Measurements from ENCODE around the gene OPN5. TPM values are rescaled to one million over a fixed set of nuclear protein-coding genes. Genes with fewer than 3 reads are reported as not detected.
A peak's percentile ranks its signal among the peaks of the same experiment; 100 is the strongest.

Gene OPN5
- total RNA-seq, 1 experiment from 2014 or later: not detected

DNA sequence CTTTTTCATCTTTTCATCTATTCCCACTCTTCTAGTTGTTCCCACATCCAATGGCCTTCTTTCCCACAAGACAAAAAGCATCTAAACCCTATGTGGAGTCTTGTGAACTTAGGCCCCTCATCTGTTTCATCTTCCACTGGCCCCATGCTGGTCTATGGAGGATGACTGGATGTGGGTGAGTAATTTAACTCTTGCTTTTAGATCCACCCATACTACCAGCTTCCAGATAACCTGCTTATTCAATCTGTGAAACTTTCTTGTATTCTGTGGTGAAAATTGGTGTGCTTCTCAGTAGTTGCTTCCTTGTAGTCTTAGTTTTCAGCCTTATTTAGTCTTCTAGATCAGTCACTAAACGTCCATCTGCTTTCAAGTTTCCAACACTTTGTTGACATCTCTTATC, 64.9 kb downstream of the OPN5 start:
- no peaks in the 10 kb centered on the region for H3K9me3 ChIP-seq (ENCODE audit: low read length)
- no peak overlapping the region for H3K4me3 ChIP-seq (ENCODE audit: low read length)
- CTCF ChIA-PET: no interaction called here
- no peaks in the 10 kb centered on the region for H3K36me3 ChIP-seq (ENCODE audit: low read depth, low read length)
- ATAC-seq (no peak), DNase-seq (no peak)
- H3K79me2 ChIP-seq (ENCODE audit: low read length): no peaks in the 10 kb centered on the region
- no peak overlapping the region for H3K9ac ChIP-seq (ENCODE audit: low read length)
- H3K9me2 ChIP-seq (replicated peaks; ENCODE audit: low read length): no peaks in the 10 kb centered on the region
- H3K4me2 ChIP-seq (ENCODE audit: low read length): no peak overlapping the region
- H4K20me1 ChIP-seq (ENCODE audit: low read length): no peaks in the 10 kb centered on the region
- H3K27ac ChIP-seq (ENCODE audit: low read length): no peak overlapping the region
- peaks cover 10% of the 10 kb centered on the region; the same call in 1 of the 2 replicates for H3K27me3 ChIP-seq (ENCODE audit: low read length)
- POLR2A ChIA-PET (ENCODE audit: unreplicated experiment): no interaction called here
- BruUV-seq (replicated peaks): no TSS peak
- no peak for TF ChIP-seq EZH2 (IDR thresholded peaks at IDR 0.05; ENCODE audit: low read length, unreplicated experiment)
- no peak for TF ChIP-seq EZH2phosphoT487 (IDR thresholded peaks at IDR 0.05; ENCODE audit: borderline replicate concordance, low read length)
- no peaks in the 10 kb centered on the region for H3K4me1 ChIP-seq (ENCODE audit: insufficient read depth, low read length)
- no peaks in the 10 kb centered on the region for H3F3A ChIP-seq (ENCODE audit: low read length, unreplicated experiment)
- intact Hi-C loops (cut with micrococcal nuclease): no loop called here
- no peak overlapping the region for H2AFZ ChIP-seq (ENCODE audit: low read length)

DNA sequence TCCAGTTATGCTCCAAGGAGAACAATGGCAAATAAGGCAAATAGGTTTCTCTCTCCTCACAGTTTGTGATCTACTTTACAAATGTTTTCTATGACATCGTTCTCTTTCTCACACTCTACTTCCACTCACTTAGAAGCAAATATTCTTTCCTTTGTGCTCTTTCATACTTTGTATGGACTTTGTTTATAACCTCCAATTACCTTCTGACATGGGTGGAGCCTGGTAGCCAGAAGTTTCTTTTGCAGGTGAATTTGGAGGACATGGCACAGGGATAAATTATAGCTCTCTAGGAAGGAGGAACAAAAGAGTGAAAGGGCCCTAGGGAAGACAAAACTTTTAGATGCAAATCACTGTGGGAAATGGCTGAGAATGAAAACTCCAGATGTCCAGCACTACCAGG, 69.3 kb downstream of the OPN5 start:
- Histone ChIP-seq H4K20me1 (ENCODE audit: low read length) (no peaks in the 10 kb centered on the region), H3K9me3 (ENCODE audit: low read length) (no peaks in the 10 kb centered on the region), H3K4me3 (ENCODE audit: low read length) (no peak overlapping the region), H3K36me3 (ENCODE audit: low read depth, low read length) (no peaks in the 10 kb centered on the region), H3F3A (ENCODE audit: low read length, unreplicated experiment) (no peaks in the 10 kb centered on the region), H3K9ac (ENCODE audit: low read length) (no peak overlapping the region), H3K9me2 (replicated peaks; ENCODE audit: low read length) (no peaks in the 10 kb centered on the region), H3K27me3 (ENCODE audit: low read length) (no peaks in the 10 kb centered on the region), H3K4me1 (ENCODE audit: insufficient read depth, low read length) (peaks cover 10% of the 10 kb centered on the region; the same call in 1 of the 2 replicates), H3K27ac (ENCODE audit: low read length) (no peak overlapping the region), H2AFZ (ENCODE audit: low read length) (no peak overlapping the region), H3K4me2 (ENCODE audit: low read length) (no peak overlapping the region), H3K79me2 (ENCODE audit: low read length) (no peaks in the 10 kb centered on the region)
- intact Hi-C loops (cut with micrococcal nuclease): no loop called here
- ATAC-seq: no peak
- TF ChIP-seq, protein P1, sequence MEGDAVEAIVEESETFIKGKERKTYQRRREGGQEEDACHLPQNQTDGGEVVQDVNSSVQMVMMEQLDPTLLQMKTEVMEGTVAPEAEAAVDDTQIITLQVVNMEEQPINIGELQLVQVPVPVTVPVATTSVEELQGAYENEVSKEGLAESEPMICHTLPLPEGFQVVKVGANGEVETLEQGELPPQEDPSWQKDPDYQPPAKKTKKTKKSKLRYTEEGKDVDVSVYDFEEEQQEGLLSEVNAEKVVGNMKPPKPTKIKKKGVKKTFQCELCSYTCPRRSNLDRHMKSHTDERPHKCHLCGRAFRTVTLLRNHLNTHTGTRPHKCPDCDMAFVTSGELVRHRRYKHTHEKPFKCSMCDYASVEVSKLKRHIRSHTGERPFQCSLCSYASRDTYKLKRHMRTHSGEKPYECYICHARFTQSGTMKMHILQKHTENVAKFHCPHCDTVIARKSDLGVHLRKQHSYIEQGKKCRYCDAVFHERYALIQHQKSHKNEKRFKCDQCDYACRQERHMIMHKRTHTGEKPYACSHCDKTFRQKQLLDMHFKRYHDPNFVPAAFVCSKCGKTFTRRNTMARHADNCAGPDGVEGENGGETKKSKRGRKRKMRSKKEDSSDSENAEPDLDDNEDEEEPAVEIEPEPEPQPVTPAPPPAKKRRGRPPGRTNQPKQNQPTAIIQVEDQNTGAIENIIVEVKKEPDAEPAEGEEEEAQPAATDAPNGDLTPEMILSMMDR (conservative IDR thresholded peaks at IDR 0.05; ENCODE audit: low read depth, low read length): no peak
- TF ChIP-seq EZH2phosphoT487 (IDR thresholded peaks at IDR 0.05; ENCODE audit: borderline replicate concordance, low read length) (no peak), EZH2 (IDR thresholded peaks at IDR 0.05; ENCODE audit: low read length, unreplicated experiment) (no peak)
- no peak for DNase-seq
- no TSS peak for BruUV-seq (replicated peaks)
- ChIA-PET CTCF (no interaction called here), POLR2A (ENCODE audit: unreplicated experiment) (no interaction called here)

DNA sequence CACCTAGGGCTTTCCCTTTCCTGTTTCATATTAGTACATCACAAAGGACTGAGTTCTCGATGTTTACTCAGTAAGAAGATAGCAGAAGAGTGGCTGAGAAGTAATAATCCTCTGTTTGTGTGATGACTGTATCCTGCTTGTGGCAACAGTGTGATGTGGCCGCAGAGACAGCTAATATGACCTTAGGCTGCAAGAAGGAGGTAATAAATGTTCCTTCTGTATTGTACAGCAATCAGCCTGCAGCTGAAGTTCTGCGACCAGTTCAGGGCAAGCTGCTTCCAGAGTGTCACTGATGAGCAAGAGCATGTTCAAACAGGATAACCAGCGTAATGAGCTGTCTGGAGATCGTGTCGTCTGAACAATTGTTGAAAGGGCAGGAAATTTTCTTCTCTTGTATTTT, 70.9 kb downstream of the OPN5 start:
- intact Hi-C loops (cut with micrococcal nuclease): no loop called here

More for the DNA sequence above, 70.9 kb downstream of the OPN5 start:
- H3K79me2 ChIP-seq (ENCODE audit: low read length): no peaks in the 10 kb centered on the region
- peak; percentile 89 for ATAC-seq
- ChIA-PET POLR2A (ENCODE audit: unreplicated experiment) (no interaction called here), CTCF (interaction anchor here (0.5 to 1.6 kb wide), 2 partner anchors 65 to 1564 kb away, joined by 3 to 4 read pairs; no protein-coding TSS in a partner anchor)
- no peak overlapping the region for H3K9ac ChIP-seq (ENCODE audit: low read length)
- TF ChIP-seq EZH2 (IDR thresholded peaks at IDR 0.05; ENCODE audit: low read length, unreplicated experiment) (no peak), EZH2phosphoT487 (IDR thresholded peaks at IDR 0.05; ENCODE audit: borderline replicate concordance, low read length) (no peak)
- TF ChIP-seq, protein P1 (conservative IDR thresholded peaks at IDR 0.05; ENCODE audit: low read depth, low read length): no peak
- H3K4me1 ChIP-seq (ENCODE audit: insufficient read depth, low read length): peaks cover 10% of the 10 kb centered on the region; the same call in 1 of the 2 replicates
- no peaks in the 10 kb centered on the region for H3K9me2 ChIP-seq (replicated peaks; ENCODE audit: low read length)
- H3K36me3 ChIP-seq (ENCODE audit: low read depth, low read length): no peaks in the 10 kb centered on the region
- DNase-seq: peak; percentile 59
- H3K27ac ChIP-seq (ENCODE audit: low read length): no peak overlapping the region
- no peaks in the 10 kb centered on the region for H3K27me3 ChIP-seq (ENCODE audit: low read length)
- peak overlapping the region; percentile 21 for H3K4me2 ChIP-seq (ENCODE audit: low read length)
- no peaks in the 10 kb centered on the region for H4K20me1 ChIP-seq (ENCODE audit: low read length)
- H3K4me3 ChIP-seq (ENCODE audit: low read length): no peak overlapping the region
- no peaks in the 10 kb centered on the region for H3K9me3 ChIP-seq (ENCODE audit: low read length)
- H2AFZ ChIP-seq (ENCODE audit: low read length): no peak overlapping the region
- no peaks in the 10 kb centered on the region for H3F3A ChIP-seq (ENCODE audit: low read length, unreplicated experiment)
- no TSS peak for BruUV-seq (replicated peaks)

Data from PC-3 (cell line).